NCI-H1694 treated with DMSO at 0.1 percent for 48 hours (cell line): ENCODE data around the gene EIF2A.
"Not testable (repeated sequence)": the region's sequence is repeated elsewhere in the genome, so short reads cannot be mapped to it uniquely, and the experiment has no call there.

Source experiments
- DNase-seq: peaks from one replicate; lab custom pipeline; 2025; lab: John Stamatoyannopoulos, UW

Gene EIF2A

GRCh38 chr3:150602426-150603152, 56.0 kb downstream of the EIF2A start:
- DNase-seq = no peak

GRCh38 chr3:150603153-150603979, 56.8 kb downstream of the EIF2A start, which contains the start of gene SELENOT:
Gene SELENOT, plus strand, starts transcription at chr3:150603321. Its CDS starts 42 bp downstream, at chr3:150603363.
- peak; percentile 92 for DNase-seq

DNA sequence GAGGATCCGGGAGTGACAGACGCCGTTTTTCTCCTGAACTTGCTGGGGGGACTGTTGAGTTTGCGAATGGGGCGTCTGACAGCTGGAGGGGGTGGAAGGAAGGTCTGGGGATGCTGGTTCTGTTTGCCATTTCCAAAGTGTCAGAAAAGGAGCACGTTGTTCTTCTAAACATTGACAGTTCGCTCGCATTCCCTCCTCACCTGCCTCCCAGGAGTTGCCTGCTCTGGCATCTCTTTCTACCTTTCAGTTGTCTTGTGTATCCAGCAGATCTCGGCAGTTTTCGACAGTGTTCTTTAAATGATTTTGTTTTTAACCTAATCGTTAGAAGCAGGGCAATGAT, 57.4 kb downstream of the EIF2A start:
- no peak for DNase-seq

DNA sequence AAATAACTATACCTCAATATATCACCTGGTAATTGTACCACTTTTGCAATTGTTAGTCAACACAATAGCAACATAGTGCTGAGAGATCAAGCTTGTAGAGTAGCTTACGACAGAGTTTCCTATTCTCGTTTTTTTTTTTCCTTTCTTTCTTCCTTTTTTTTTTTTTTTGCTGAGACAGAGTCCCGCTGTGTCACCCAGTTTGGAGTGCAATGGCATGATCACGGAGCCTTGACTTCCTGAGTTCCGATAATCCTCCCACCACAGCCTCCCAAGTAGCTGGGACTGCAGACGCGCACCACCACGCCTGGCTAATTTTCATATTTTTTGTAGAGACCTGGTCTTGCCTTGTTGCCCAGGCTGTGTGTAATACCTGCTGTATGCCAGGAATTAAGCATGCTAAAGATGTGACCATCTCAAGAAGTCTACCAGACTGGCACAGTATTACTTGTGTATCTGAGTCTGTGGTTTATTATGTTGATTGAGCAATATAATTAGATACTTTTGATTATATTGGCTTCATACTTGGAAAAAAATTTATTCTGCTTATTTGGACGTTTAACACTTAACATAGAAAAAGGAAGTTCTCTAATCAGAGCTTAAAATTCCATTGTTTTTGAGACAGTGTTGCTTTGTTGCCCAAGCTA, 59.5 kb downstream of the EIF2A start:
- no peak for DNase-seq

- DNase-seq = no peak
Measured at GRCh38 chr3:150607267-150608065, 60.9 kb downstream of the EIF2A start.

- no peak for DNase-seq
Measured at GRCh38 chr3:150609988-150610387, 63.4 kb downstream of the EIF2A start.

- no peak for DNase-seq
Measured at GRCh38 chr3:150610785-150611184, 64.2 kb downstream of the EIF2A start.

GRCh38 chr3:150611666-150612065, 65.1 kb downstream of the EIF2A start:
- no peak for DNase-seq

DNA sequence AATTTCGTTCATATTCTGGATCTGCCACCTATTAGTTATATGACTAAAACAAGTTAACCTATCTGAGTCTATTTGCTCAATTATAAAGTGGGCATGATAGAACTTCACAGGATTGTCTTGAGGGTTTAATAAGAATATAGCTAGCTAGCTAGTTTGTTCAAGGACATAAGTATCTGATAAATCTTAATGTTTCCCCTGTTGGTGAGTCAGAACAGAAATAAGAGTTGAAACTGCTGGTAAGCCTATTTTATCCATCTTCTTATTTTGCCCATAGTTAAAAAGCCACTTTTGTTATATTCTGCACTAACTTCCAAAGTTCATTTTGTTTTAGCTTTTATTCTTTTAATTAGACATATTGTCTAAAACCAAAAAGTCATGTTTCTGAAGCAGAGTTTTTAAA, 65.9 kb downstream of the EIF2A start:
- DNase-seq = no peak

GRCh38 chr3:150613034-150613433, 66.4 kb downstream of the EIF2A start:
- DNase-seq = no peak

GRCh38 chr3:150613709-150614480, 67.3 kb downstream of the EIF2A start:
- DNase-seq = no peak

GRCh38 chr3:150620002-150620689, 73.6 kb downstream of the EIF2A start:
- DNase-seq = no peak

DNA sequence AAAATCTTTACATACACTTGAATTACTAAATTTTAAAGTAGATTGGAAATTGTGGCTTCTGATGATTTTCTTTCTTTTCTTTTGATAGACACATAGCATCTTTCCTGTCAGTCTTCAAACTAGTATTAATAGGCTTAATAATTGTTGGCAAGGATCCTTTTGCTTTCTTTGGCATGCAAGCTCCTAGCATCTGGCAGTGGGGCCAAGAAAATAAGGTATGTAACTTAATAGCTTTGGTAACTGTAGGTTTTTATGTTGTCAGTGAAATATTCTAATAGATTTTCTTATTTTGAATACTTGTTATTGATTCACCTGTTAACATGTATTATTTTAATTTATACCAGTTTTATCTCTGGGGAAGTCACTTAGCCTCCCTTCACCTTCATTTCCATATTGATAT, 76.4 kb downstream of the EIF2A start:
- DNase-seq = not testable (repeated sequence)

DNA sequence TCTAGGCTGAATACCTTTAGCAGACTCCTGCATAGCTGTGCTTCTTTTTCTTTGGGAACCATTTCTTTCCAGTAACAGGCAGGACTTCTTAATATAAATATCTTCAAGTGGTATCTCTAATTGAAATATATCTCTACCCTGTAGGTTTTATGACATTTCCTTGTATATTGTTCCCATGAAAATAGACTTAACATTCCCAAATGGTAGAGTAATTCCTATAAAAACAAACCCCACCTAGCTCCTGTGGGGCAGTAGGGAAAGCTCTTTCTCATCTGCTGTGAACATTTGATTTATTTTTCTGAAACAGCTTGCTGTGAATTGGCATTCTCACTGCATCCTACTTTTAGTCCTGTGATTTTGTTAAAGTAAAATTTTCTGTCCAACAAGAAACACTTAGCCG, 77.4 kb downstream of the EIF2A start:
- DNase-seq = no peak

GRCh38 chr3:150626148-150626930, 79.8 kb downstream of the EIF2A start:
- no peak for DNase-seq

DNA sequence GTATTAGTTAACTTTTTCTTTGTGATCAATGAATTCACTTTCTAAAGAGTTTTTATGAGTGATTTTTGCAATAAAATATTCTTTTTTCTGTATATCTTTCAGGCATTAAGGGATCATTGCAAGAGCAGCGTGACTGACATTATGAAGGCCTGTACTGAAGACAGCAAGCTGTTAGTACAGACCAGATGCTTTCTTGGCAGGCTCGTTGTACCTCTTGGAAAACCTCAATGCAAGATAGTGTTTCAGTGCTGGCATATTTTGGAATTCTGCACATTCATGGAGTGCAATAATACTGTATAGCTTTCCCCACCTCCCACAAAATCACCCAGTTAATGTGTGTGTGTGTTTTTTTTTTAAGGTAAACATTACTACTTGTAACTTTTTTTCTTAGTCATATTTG, 81.0 kb downstream of the EIF2A start:
- no peak for DNase-seq

DNA sequence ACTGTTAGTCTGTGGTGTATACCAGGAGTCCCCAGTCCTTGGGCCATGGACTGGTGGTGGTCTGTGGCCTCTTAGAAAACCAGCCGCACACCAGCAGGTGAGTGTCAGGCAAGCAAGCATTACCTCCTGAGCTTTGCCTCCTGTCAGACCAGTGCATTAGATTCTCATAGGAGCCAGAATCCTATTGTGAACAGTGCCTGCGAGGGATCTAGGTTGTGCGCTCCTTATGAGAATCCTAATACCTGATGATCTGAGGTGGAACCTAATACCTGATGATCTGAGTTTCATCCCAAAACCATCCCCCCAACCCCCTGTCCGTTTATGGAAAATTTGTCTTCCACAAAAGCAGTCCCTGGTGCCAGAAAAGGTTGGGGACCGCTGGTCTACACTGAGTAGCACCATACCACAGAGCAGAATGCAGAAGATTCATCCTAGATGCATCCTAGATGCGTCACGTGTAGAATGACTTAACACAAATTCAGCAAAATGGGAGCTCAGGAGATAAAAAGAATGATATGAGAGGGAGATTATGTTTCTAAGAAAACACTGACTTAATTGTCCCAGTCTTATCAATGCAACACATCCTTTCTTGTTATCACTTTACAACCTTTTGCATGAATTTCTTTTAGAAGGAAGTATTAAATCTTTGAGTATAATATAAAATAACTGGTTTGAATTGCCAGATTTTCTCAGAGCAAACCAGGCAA, 85.1 kb downstream of the EIF2A start:
- no peak for DNase-seq

- no peak for DNase-seq
Measured at GRCh38 chr3:150635076-150635475, 88.5 kb downstream of the EIF2A start.

DNA sequence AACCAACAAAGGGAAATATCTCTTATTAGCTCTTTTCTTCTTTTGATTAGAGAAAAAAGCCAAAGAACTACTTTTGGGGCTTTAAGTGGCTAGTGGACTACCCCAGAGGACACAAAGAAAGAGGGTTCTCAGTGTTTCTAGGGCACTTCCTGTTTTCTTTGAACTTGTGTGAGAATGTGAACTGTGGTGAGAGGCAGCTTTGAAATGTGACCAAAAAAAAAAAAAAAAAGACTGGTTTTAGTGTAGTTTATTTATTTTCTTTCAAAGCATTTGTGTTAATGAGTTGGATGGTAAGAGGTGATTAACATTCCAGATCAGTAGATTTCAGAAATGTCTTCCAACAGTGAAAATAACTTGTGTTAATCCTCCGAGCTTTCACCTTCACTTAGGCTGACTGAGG, 88.9 kb downstream of the EIF2A start:
- no peak for DNase-seq
